Measurements from ENCODE around the gene ACSM3. TPM values are rescaled to one million over a fixed set of nuclear protein-coding genes. Genes with fewer than 3 reads are reported as not detected.
A peak's percentile ranks its signal among the peaks of the same experiment; 100 is the strongest.

ACSM3 gene
- total RNA-seq, 1 experiment from 2014 or later = 1.8 TPM

- H3K4me3 ChIP-seq = peak within 1 kb of the TSS; percentile 84
- no peaks in the 10 kb centered on the region for H3K27me3 ChIP-seq
- no peaks in the 10 kb centered on the region for H3K36me3 ChIP-seq
- no peaks in the 10 kb centered on the region for H3K9me3 ChIP-seq (replicated peaks)
- peak within 1 kb of the TSS; percentile 93 for H3K27ac ChIP-seq
- H3K4me1 ChIP-seq = no peaks in the 10 kb centered on the region
- peak; percentile 95 to 96 for DNase-seq
These were observed 42.6 kb downstream of the ACSM3 start, which contains the start of the genes ERI2 and REXO5 for GRCh38 chr16:20806168-20807050. ERI2 (minus strand) TSS chr16:20806472; CDS start chr16:20806430, 42 bp downstream. REXO5 (plus strand) TSS chr16:20806527; CDS start chr16:20806954, 427 bp downstream.

GRCh38 chr16:20807862-20808261, 44.0 kb downstream of the ACSM3 start:
- H3K27ac ChIP-seq = no peak overlapping the region

GRCh38 chr16:20811889-20812439, 48.1 kb downstream of the ACSM3 start:
- no peak for DNase-seq
- H3K27me3 ChIP-seq = no peaks in the 10 kb centered on the region
- H3K27ac ChIP-seq = no peak overlapping the region
- no peaks in the 10 kb centered on the region for H3K4me1 ChIP-seq
- H3K36me3 ChIP-seq = no peaks in the 10 kb centered on the region; the same call in 1 of the 2 replicates
- no peak overlapping the region for H3K4me3 ChIP-seq
- no peaks in the 10 kb centered on the region for H3K9me3 ChIP-seq (replicated peaks)

More at GRCh38 chr16:20807862-20808261, 44.0 kb downstream of the ACSM3 start:
- no peaks in the 10 kb centered on the region for H3K36me3 ChIP-seq
- no peaks in the 10 kb centered on the region for H3K4me1 ChIP-seq
- no peaks in the 10 kb centered on the region for H3K27me3 ChIP-seq
- no peak overlapping the region; the same call in 1 of the 2 replicates for H3K4me3 ChIP-seq
- H3K9me3 ChIP-seq (replicated peaks) = no peaks in the 10 kb centered on the region
- no peak for DNase-seq

GRCh38 chr16:20812510-20812909, 48.7 kb downstream of the ACSM3 start:
- no peak for DNase-seq
- H3K27ac ChIP-seq = no peak overlapping the region
- no peak overlapping the region for H3K4me3 ChIP-seq
- no peaks in the 10 kb centered on the region for H3K27me3 ChIP-seq
- H3K4me1 ChIP-seq = no peaks in the 10 kb centered on the region
- no peaks in the 10 kb centered on the region; the same call in 1 of the 2 replicates for H3K36me3 ChIP-seq
- no peaks in the 10 kb centered on the region for H3K9me3 ChIP-seq (replicated peaks)

- no peak for DNase-seq
- Histone ChIP-seq H3K36me3 (no peaks in the 10 kb centered on the region; the same call in 1 of the 2 replicates), H3K27ac (no peak overlapping the region), H3K4me3 (no peak overlapping the region), H3K4me1 (no peaks in the 10 kb centered on the region), H3K27me3 (no peaks in the 10 kb centered on the region), H3K9me3 (replicated peaks) (no peaks in the 10 kb centered on the region)
These were observed 51.0 kb downstream of the ACSM3 start for GRCh38 chr16:20814784-20815183.

- Histone ChIP-seq H3K9me3 (replicated peaks) (no peaks in the 10 kb centered on the region), H3K36me3 (peaks cover 5% of the 10 kb centered on the region), H3K4me3 (no peak overlapping the region), H3K27ac (no peak overlapping the region), H3K4me1 (no peaks in the 10 kb centered on the region), H3K27me3 (no peaks in the 10 kb centered on the region)
- DNase-seq = no peak
These were observed 55.2 kb downstream of the ACSM3 start for GRCh38 chr16:20818929-20819585.

- Histone ChIP-seq H3K9me3 (replicated peaks) (no peaks in the 10 kb centered on the region), H3K4me3 (no peak overlapping the region), H3K27me3 (no peaks in the 10 kb centered on the region), H3K4me1 (no peaks in the 10 kb centered on the region), H3K36me3 (peaks cover 17% of the 10 kb centered on the region), H3K27ac (no peak overlapping the region)
- no peak for DNase-seq
These were observed 57.9 kb downstream of the ACSM3 start for GRCh38 chr16:20821682-20822081.

- H3K4me3 ChIP-seq = no peak overlapping the region
- H3K27me3 ChIP-seq = no peaks in the 10 kb centered on the region
- H3K9me3 ChIP-seq (replicated peaks) = no peaks in the 10 kb centered on the region
- no peak for DNase-seq
- H3K36me3 ChIP-seq = peaks cover 26% of the 10 kb centered on the region
- H3K27ac ChIP-seq = no peak overlapping the region
- no peaks in the 10 kb centered on the region for H3K4me1 ChIP-seq
These were observed 58.9 kb downstream of the ACSM3 start for GRCh38 chr16:20822521-20823325.

GRCh38 chr16:20826039-20826566, 62.3 kb downstream of the ACSM3 start:
- Histone ChIP-seq H3K4me3 (no peak overlapping the region), H3K4me1 (no peaks in the 10 kb centered on the region), H3K9me3 (replicated peaks) (no peaks in the 10 kb centered on the region), H3K27me3 (no peaks in the 10 kb centered on the region), H3K36me3 (peaks cover 35% of the 10 kb centered on the region), H3K27ac (no peak overlapping the region)
- no peak for DNase-seq

- H3K9me3 ChIP-seq (replicated peaks) = no peaks in the 10 kb centered on the region
- H3K4me3 ChIP-seq = no peak overlapping the region
- no peaks in the 10 kb centered on the region for H3K4me1 ChIP-seq
- H3K27ac ChIP-seq = no peak overlapping the region
- peaks cover 49% of the 10 kb centered on the region for H3K36me3 ChIP-seq
- no peak for DNase-seq
- H3K27me3 ChIP-seq = no peaks in the 10 kb centered on the region
These were observed 65.7 kb downstream of the ACSM3 start for GRCh38 chr16:20829536-20829935.

- Histone ChIP-seq H3K36me3 (peaks cover 56% of the 10 kb centered on the region), H3K4me1 (no peaks in the 10 kb centered on the region), H3K27ac (no peak overlapping the region), H3K27me3 (no peaks in the 10 kb centered on the region), H3K9me3 (replicated peaks) (no peaks in the 10 kb centered on the region), H3K4me3 (no peak overlapping the region)
- DNase-seq = no peak
These were observed 66.6 kb downstream of the ACSM3 start for GRCh38 chr16:20830372-20830771.

GRCh38 chr16:20833086-20833485, 69.3 kb downstream of the ACSM3 start:
- no peaks in the 10 kb centered on the region for H3K9me3 ChIP-seq (replicated peaks)
- no peaks in the 10 kb centered on the region for H3K4me1 ChIP-seq
- H3K4me3 ChIP-seq = no peak overlapping the region
- peaks cover 44% of the 10 kb centered on the region for H3K36me3 ChIP-seq
- H3K27me3 ChIP-seq = no peaks in the 10 kb centered on the region
- no peak overlapping the region for H3K27ac ChIP-seq
- no peak for DNase-seq

GRCh38 chr16:20838240-20838639, 74.4 kb downstream of the ACSM3 start:
- Histone ChIP-seq H3K4me3 (no peak overlapping the region), H3K9me3 (replicated peaks) (no peaks in the 10 kb centered on the region), H3K36me3 (peaks cover 43% of the 10 kb centered on the region), H3K4me1 (no peaks in the 10 kb centered on the region), H3K27ac (no peak overlapping the region), H3K27me3 (no peaks in the 10 kb centered on the region)
- no peak for DNase-seq

- Histone ChIP-seq H3K4me1 (no peaks in the 10 kb centered on the region), H3K27ac (no peak overlapping the region), H3K27me3 (no peaks in the 10 kb centered on the region), H3K9me3 (replicated peaks) (no peaks in the 10 kb centered on the region), H3K36me3 (peaks cover 37% of the 10 kb centered on the region), H3K4me3 (no peak overlapping the region)
- DNase-seq = no peak
These were observed 75.7 kb downstream of the ACSM3 start for GRCh38 chr16:20839504-20839903.

Data from SJCRH30 (cell line).